Activated CD8-positive, alpha-beta memory T cell treated with anti-CD3 and anti-CD28 coated beads, Interleukin-2, amount 50 U/mL, for 48 hours (primary cell): ENCODE results near the gene SLFN11.
"Not testable (repeated sequence)": the region's sequence is repeated elsewhere in the genome, so short reads cannot be mapped to it uniquely, and the experiment has no call there.

Experiments used
- DNase-seq: peaks from one replicate; pipeline ENCODE4 v3.0.0-alpha.2; 2020

SLFN11 gene

GRCh38 chr17:35359398-35359797, 14.0 kb downstream of the SLFN11 start:
- no peak for DNase-seq

- DNase-seq: no peak
Measured at GRCh38 chr17:35352284-35352683, 21.1 kb downstream of the SLFN11 start.

- DNase-seq: no peak
Measured at GRCh38 chr17:35350493-35350892, 22.9 kb downstream of the SLFN11 start.

- peak; percentile 60 for DNase-seq
Measured at GRCh38 chr17:35345926-35346771, 27.3 kb downstream of the SLFN11 start.

- DNase-seq: no peak
Measured at GRCh38 chr17:35345445-35345925, 27.9 kb downstream of the SLFN11 start.

- DNase-seq: no peak
Measured at GRCh38 chr17:35344262-35344661, 29.2 kb downstream of the SLFN11 start.

GRCh38 chr17:35342276-35342675, 31.1 kb downstream of the SLFN11 start:
- DNase-seq: no peak

GRCh38 chr17:35341411-35341992, 31.9 kb downstream of the SLFN11 start:
- DNase-seq: no peak

- no peak for DNase-seq
Measured at GRCh38 chr17:35338230-35338629, 35.2 kb downstream of the SLFN11 start.

GRCh38 chr17:35337364-35337763, 36.1 kb downstream of the SLFN11 start:
- no peak for DNase-seq

GRCh38 chr17:35333578-35333977, 39.8 kb downstream of the SLFN11 start:
- DNase-seq: not testable (repeated sequence)

- DNase-seq: no peak
Measured at GRCh38 chr17:35322749-35323148, 50.7 kb downstream of the SLFN11 start.

GRCh38 chr17:35315971-35316370, 57.5 kb downstream of the SLFN11 start:
- no peak for DNase-seq

- DNase-seq: no peak
Measured at GRCh38 chr17:35315283-35315682, 58.1 kb downstream of the SLFN11 start.

GRCh38 chr17:35314415-35315216, 58.8 kb downstream of the SLFN11 start:
- no peak for DNase-seq

GRCh38 chr17:35313875-35314409, 59.5 kb downstream of the SLFN11 start:
- peak; percentile 61 for DNase-seq

- DNase-seq: peak; percentile 84
Measured at GRCh38 chr17:35312790-35313711, 60.4 kb downstream of the SLFN11 start.

GRCh38 chr17:35312346-35312745, 61.1 kb downstream of the SLFN11 start:
- DNase-seq: no peak

GRCh38 chr17:35309345-35309744, 64.1 kb downstream of the SLFN11 start:
- not testable (repeated sequence) for DNase-seq
